PC-3 (cell line): Measurements from ENCODE around the gene PBX4. TPM values are rescaled to one million over a fixed set of nuclear protein-coding genes. Genes with fewer than 3 reads are reported as not detected.

Experiments
- ATAC-seq: fragments of 200-7000 bp; cut with Tn5 transposase; 2 replicates; pipeline ENCODE4 v1.9.1; 2020; ENCODE audit warnings: mild to moderate bottlenecking, moderate library complexity
- BruUV-seq: library from RNA; stranded (reverse); fragments of 400-500 nt; replicated peaks from 2 replicates; lab custom pipeline; 2021; lab: Mats Ljungman, UMichigan
- CTCF ChIA-PET: fragments of 300-600 bp; sonication (Branson Sonifier 250); formaldehyde crosslinking; loops from one replicate; lab custom pipeline; 2022; ENCODE audit warnings: antibody characterized with exemption; lab: Charles Lee
- POLR2A ChIA-PET: fragments of 300-600 bp; sonication (Branson Sonifier 250); formaldehyde crosslinking; loops from one replicate; lab custom pipeline; 2022; ENCODE audit warnings: antibody characterized with exemption; ENCODE audit not compliant: unreplicated experiment; lab: Charles Lee
- DNase-seq: peaks from one replicate; pipeline ENCODE4 v3.0.0-alpha.2; 2015
- H2AFZ ChIP-seq: fragments of 300-600 bp; sonication (generic); 2 replicates; pipeline ENCODE4 v1.6.0; 2016; ENCODE audit warnings: antibody characterized with exemption, low read length
- H3F3A ChIP-seq: fragments of 300-600 bp; sonication (generic); one replicate; pipeline ENCODE4 v1.6.0; 2017; ENCODE audit warnings: antibody characterized with exemption, low read length, control low read depth, mild to moderate bottlenecking; ENCODE audit not compliant: unreplicated experiment
- H3K27ac ChIP-seq: fragments of 300-600 bp; sonication (generic); 2 replicates; pipeline ENCODE4 v1.5.1; 2016; ENCODE audit warnings: mild to moderate bottlenecking, low read length
- H3K27me3 ChIP-seq: fragments of 300-600 bp; sonication (generic); 2 replicates; pipeline ENCODE4 v1.6.1; 2016; ENCODE audit warnings: low read length, mixed read lengths
- H3K36me3 ChIP-seq: fragments of 300-600 bp; sonication (generic); 2 replicates; pipeline ENCODE4 v1.6.1; 2016; ENCODE audit warnings: low read depth, mixed run types, low read length, mixed read lengths
- H3K4me1 ChIP-seq: fragments of 300-600 bp; sonication (generic); 2 replicates; pipeline ENCODE4 v1.5.1; 2016; ENCODE audit warnings: low read length; ENCODE audit not compliant: insufficient read depth
- H3K4me2 ChIP-seq: fragments of 300-600 bp; sonication (generic); 2 replicates; pipeline ENCODE4 v1.6.0; 2016; ENCODE audit warnings: low read length
- H3K4me3 ChIP-seq: fragments of 300-600 bp; sonication (generic); 2 replicates; pipeline ENCODE4 v1.5.1; 2016; ENCODE audit warnings: mild to moderate bottlenecking, low read length, mixed read lengths
- H3K79me2 ChIP-seq: fragments of 300-600 bp; sonication (generic); 2 replicates; pipeline ENCODE4 v1.6.1; 2017; ENCODE audit warnings: low read length, mixed read lengths
- H3K9ac ChIP-seq: fragments of 300-600 bp; sonication (generic); 2 replicates; pipeline ENCODE4 v1.6.0; 2016; ENCODE audit warnings: mild to moderate bottlenecking, low read length
- H3K9me2 ChIP-seq: fragments of 300-600 bp; sonication (generic); replicated peaks from 2 replicates; pipeline ENCODE4 v1.6.1; 2016; ENCODE audit warnings: mixed run types, low read length, mixed read lengths
- H3K9me3 ChIP-seq: fragments of 300-600 bp; sonication (generic); 2 replicates; pipeline ENCODE4 v1.6.1; 2016; ENCODE audit warnings: low read length, mixed read lengths
- H4K20me1 ChIP-seq: fragments of 300-600 bp; sonication (generic); 2 replicates; pipeline ENCODE4 v1.6.1; 2016; ENCODE audit warnings: low read length, mixed read lengths
- CTCF ChIP-seq: fragments of 300-600 bp; sonication (generic); conservative IDR thresholded peaks from 2 replicates; pipeline ENCODE4 v1.5.1; 2017; ENCODE audit warnings: antibody characterized with exemption, low read depth, mild to moderate bottlenecking, low read length
- EZH2 ChIP-seq: fragments of 300-600 bp; sonication (generic); IDR thresholded peaks from one replicate; pipeline ENCODE4 v1.6.1; 2017; ENCODE audit warnings: antibody characterized with exemption, mild to moderate bottlenecking, low read length; ENCODE audit not compliant: unreplicated experiment
- EZH2phosphoT487 ChIP-seq: fragments of 300-600 bp; sonication (generic); IDR thresholded peaks from 2 replicates; pipeline ENCODE4 v1.6.1; 2018; ENCODE audit warnings: mild to moderate bottlenecking, antibody characterized with exemption, low read length, borderline replicate concordance
- intact Hi-C: fragments of 100-400 bp; cut with micrococcal nuclease; formaldehyde crosslinking; loops from 2 replicates; pipeline ENCODE4 v1.9.0; 2023
- total RNA-seq: library from RNA; depleted of rRNA; stranded (reverse); fragments of >200 nt; gene quantifications from 2 replicates; pipeline ENCODE4 v1.2.3, GENCODE V29; 2014

Gene PBX4
- total RNA-seq, 1 experiment from 2014 or later, result 6.9 TPM

- no peaks in the 10 kb centered on the region for H3K9me3 ChIP-seq
- peaks cover 14% of the 10 kb centered on the region for H3K4me1 ChIP-seq
- peak overlapping the region; percentile 85 for H3K27ac ChIP-seq
- TF ChIP-seq EZH2phosphoT487, result no peak
- TF ChIP-seq CTCF, result no peak
- no peak for TF ChIP-seq EZH2
- DNase-seq, result peak; percentile 95
- ATAC-seq, result peak; percentile 97
- no TSS peak for BruUV-seq
- H3K9ac ChIP-seq, result peak overlapping the region; percentile 59
- H3K4me2 ChIP-seq, result peak overlapping the region; percentile 66
- no peaks in the 10 kb centered on the region for H4K20me1 ChIP-seq
- H3K79me2 ChIP-seq, result peaks cover 10% of the 10 kb centered on the region; the same call in 1 of the 2 replicates
- no peaks in the 10 kb centered on the region for H3F3A ChIP-seq
- CTCF ChIA-PET, result no interaction called here
- no peak overlapping the region for H2AFZ ChIP-seq
- H3K9me2 ChIP-seq, result no peaks in the 10 kb centered on the region
- H3K4me3 ChIP-seq, result no peak overlapping the region
- POLR2A ChIA-PET, result interaction anchor here (0.6 to 0.7 kb wide), 2 partner anchors 23 to 76 kb away, joined by 3 to 16 read pairs; no protein-coding TSS in a partner anchor
- no peaks in the 10 kb centered on the region for H3K27me3 ChIP-seq
- no peaks in the 10 kb centered on the region for H3K36me3 ChIP-seq
- intact Hi-C loops, result no loop called here
Measured at GRCh38 chr19:19606021-19606420, 12.5 kb downstream of the PBX4 start.

GRCh38 chr19:19602713-19603324 is 15.7 kb downstream of the PBX4 start:
- intact Hi-C loops, result no loop called here
- H3K4me1 ChIP-seq, result peaks cover 14% of the 10 kb centered on the region
- no peak for ATAC-seq
- TF ChIP-seq EZH2 (no peak), EZH2phosphoT487 (no peak), CTCF (no peak)
- H3K27me3 ChIP-seq, result no peaks in the 10 kb centered on the region
- H3K9me2 ChIP-seq, result no peaks in the 10 kb centered on the region
- H2AFZ ChIP-seq, result no peak overlapping the region
- no peak for DNase-seq
- no peak overlapping the region for H3K4me3 ChIP-seq
- no peaks in the 10 kb centered on the region for H3K36me3 ChIP-seq
- no peak overlapping the region for H3K9ac ChIP-seq
- H4K20me1 ChIP-seq, result no peaks in the 10 kb centered on the region
- ChIA-PET POLR2A (interaction anchor here (0.5 kb wide), 1 partner anchor 62 kb away, joined by 4 read pairs; no protein-coding TSS in a partner anchor), CTCF (no interaction called here)
- no peak overlapping the region for H3K27ac ChIP-seq
- H3K79me2 ChIP-seq, result 0 out of 2 replicates have a peak, but pooled peaks cover 4% of the 10 kb centered on the region
- no peaks in the 10 kb centered on the region for H3K9me3 ChIP-seq
- BruUV-seq, result no TSS peak
- no peaks in the 10 kb centered on the region for H3F3A ChIP-seq
- no peak overlapping the region for H3K4me2 ChIP-seq

GRCh38 chr19:19602136-19602712 is 16.3 kb downstream of the PBX4 start:
- BruUV-seq, result no TSS peak
- Histone ChIP-seq H3K27ac (no peak overlapping the region), H4K20me1 (no peaks in the 10 kb centered on the region), H3K4me1 (peaks cover 14% of the 10 kb centered on the region), H3K4me3 (no peak overlapping the region), H3K4me2 (no peak overlapping the region), H3K79me2 (no peaks in the 10 kb centered on the region), H3K9me3 (no peaks in the 10 kb centered on the region), H3K9ac (no peak overlapping the region), H3K9me2 (no peaks in the 10 kb centered on the region), H3K27me3 (no peaks in the 10 kb centered on the region), H3F3A (no peaks in the 10 kb centered on the region), H3K36me3 (no peaks in the 10 kb centered on the region), H2AFZ (no peak overlapping the region)
- TF ChIP-seq CTCF, result no peak
- no peak for TF ChIP-seq EZH2phosphoT487
- no peak for TF ChIP-seq EZH2
- no peak for ATAC-seq
- no peak for DNase-seq
- POLR2A ChIA-PET, result no interaction called here
- CTCF ChIA-PET, result no interaction called here
- intact Hi-C loops, result no loop called here
